ENCODE results near the gene MCTP1.
A peak's percentile ranks its signal among the peaks of the same experiment; 100 is the strongest.

Gene MCTP1

DNA sequence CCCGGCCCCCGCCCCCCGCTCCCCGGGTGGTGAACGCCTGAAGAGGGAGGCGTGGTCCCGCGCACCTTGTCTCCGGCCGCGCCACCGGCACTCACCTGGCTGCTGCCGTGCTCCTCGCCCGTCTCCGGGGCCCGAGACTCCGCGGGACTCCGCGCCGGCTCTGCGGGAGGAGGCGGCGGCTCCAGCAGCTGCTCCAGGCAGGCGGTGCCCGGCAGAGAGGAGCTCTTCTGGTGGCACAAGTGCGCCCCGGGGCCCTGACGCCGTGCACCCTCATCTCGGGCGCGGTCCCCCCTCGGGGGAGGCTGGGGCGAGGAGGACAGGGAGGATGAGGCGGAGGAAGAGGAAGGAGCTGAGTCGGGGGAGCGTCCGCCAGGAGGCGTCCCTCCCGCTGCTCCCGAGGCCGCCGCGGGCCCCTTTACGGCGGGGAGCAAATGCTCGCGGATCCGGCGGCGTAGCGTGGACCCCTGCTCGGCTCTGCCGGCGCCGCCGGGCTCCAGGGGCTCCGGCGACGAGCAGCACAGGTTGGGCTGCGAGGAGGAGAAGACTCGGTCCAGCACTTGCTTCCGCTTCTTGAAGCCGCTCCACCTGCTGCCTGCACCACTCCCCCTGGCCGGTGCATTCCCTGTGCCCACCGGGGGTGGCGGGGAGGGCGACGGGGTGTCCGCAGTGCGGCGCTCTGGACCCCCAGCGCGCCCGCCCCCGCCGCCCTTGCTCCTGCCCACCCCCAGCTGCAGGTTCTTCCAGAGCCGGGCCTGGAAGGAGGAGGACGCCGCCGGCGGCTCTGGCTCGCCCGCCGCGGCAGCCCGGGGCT, 928 bp downstream of the MCTP1 start:
- TF ChIP-seq Cebpa-rat (IDR thresholded peaks at IDR 0.05): no peak
- Histone ChIP-seq H3K4me1 (peaks cover 8% of the 10 kb centered on the region), H3K27me3 (peaks cover 40% of the 10 kb centered on the region), H3K27ac (no peak overlapping the region), H3K9me3 (no peaks in the 10 kb centered on the region), H3K4me2 (peak overlapping the region; percentile 98), H3K9ac (peak overlapping the region; percentile 60), H3K36me3 (no peaks in the 10 kb centered on the region), H3K4me3 (peak overlapping the region; percentile 77), H4K20me1 (no peaks in the 10 kb centered on the region)

GRCh38 chr5:95283022-95283615, 1.8 kb downstream of the MCTP1 start:
- H3K9me3 ChIP-seq: no peaks in the 10 kb centered on the region
- no peaks in the 10 kb centered on the region for H3K36me3 ChIP-seq
- H3K27me3 ChIP-seq: peaks cover 40% of the 10 kb centered on the region
- peak overlapping the region; percentile 77; the same call in 1 of the 2 replicates for H3K4me3 ChIP-seq
- peaks cover 8% of the 10 kb centered on the region for H3K4me1 ChIP-seq
- no peak overlapping the region for H3K27ac ChIP-seq
- H3K4me2 ChIP-seq: peak overlapping the region; percentile 98
- TF ChIP-seq Cebpa-rat (IDR thresholded peaks at IDR 0.05): no peak
- no peaks in the 10 kb centered on the region for H4K20me1 ChIP-seq
- no peak overlapping the region for H3K9ac ChIP-seq

- no peaks in the 10 kb centered on the region for H4K20me1 ChIP-seq
- peaks cover 8% of the 10 kb centered on the region for H3K4me1 ChIP-seq
- peaks cover 37% of the 10 kb centered on the region for H3K27me3 ChIP-seq
- no peak overlapping the region for H3K4me2 ChIP-seq
- no peaks in the 10 kb centered on the region for H3K36me3 ChIP-seq
- no peak overlapping the region for H3K4me3 ChIP-seq
- H3K9me3 ChIP-seq: no peaks in the 10 kb centered on the region
- TF ChIP-seq Cebpa-rat (IDR thresholded peaks at IDR 0.05): no peak
- H3K27ac ChIP-seq: no peak overlapping the region
- H3K9ac ChIP-seq: no peak overlapping the region
Observed at GRCh38 chr5:95281226-95281625, 3.7 kb downstream of the MCTP1 start.

GRCh38 chr5:95280401-95281095, 4.3 kb downstream of the MCTP1 start:
- TF ChIP-seq Cebpa-rat (IDR thresholded peaks at IDR 0.05): no peak
- no peak overlapping the region for H3K4me2 ChIP-seq
- H3K4me3 ChIP-seq: no peak overlapping the region
- peaks cover 8% of the 10 kb centered on the region for H3K4me1 ChIP-seq
- no peak overlapping the region for H3K27ac ChIP-seq
- no peaks in the 10 kb centered on the region for H4K20me1 ChIP-seq
- H3K9ac ChIP-seq: no peak overlapping the region
- no peaks in the 10 kb centered on the region for H3K36me3 ChIP-seq
- H3K27me3 ChIP-seq: peaks cover 32% of the 10 kb centered on the region
- no peaks in the 10 kb centered on the region for H3K9me3 ChIP-seq

DNA sequence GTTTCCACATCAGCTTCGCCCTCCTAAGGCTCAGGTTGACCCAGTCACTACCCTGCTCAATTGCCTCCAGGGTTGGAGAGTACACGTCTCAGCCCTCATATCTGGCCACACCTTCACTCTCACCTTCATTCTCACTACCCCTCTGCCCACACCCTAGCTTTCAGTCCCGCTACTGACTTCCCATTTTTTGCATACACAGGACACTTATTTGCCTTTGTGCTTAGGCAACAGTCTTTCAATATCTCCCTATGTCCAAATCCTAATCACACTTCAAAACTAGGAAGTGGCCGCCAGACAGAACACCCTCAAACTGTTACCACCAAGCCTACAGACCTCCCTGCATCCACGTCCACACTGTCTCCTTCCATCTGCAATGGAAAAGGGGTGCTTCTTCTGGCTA, 10.9 kb downstream of the MCTP1 start:
- no peak overlapping the region for H3K27ac ChIP-seq
- H3K4me1 ChIP-seq: no peaks in the 10 kb centered on the region
- H3K27me3 ChIP-seq: no peaks in the 10 kb centered on the region
- H3K4me3 ChIP-seq: no peak overlapping the region
- no peaks in the 10 kb centered on the region for H4K20me1 ChIP-seq
- no peak overlapping the region for H3K4me2 ChIP-seq
- H3K36me3 ChIP-seq: no peaks in the 10 kb centered on the region
- no peaks in the 10 kb centered on the region for H3K9me3 ChIP-seq
- TF ChIP-seq Cebpa-rat (IDR thresholded peaks at IDR 0.05): no peak
- H3K9ac ChIP-seq: no peak overlapping the region

GRCh38 chr5:95272316-95272929, 12.5 kb downstream of the MCTP1 start:
- no peak overlapping the region for H3K4me3 ChIP-seq
- H3K4me2 ChIP-seq: no peak overlapping the region
- no peaks in the 10 kb centered on the region for H3K4me1 ChIP-seq
- H3K27ac ChIP-seq: no peak overlapping the region
- H4K20me1 ChIP-seq: no peaks in the 10 kb centered on the region
- H3K36me3 ChIP-seq: no peaks in the 10 kb centered on the region
- H3K27me3 ChIP-seq: no peaks in the 10 kb centered on the region
- no peak overlapping the region for H3K9ac ChIP-seq
- TF ChIP-seq Cebpa-rat (IDR thresholded peaks at IDR 0.05): no peak
- H3K9me3 ChIP-seq: no peaks in the 10 kb centered on the region

DNA sequence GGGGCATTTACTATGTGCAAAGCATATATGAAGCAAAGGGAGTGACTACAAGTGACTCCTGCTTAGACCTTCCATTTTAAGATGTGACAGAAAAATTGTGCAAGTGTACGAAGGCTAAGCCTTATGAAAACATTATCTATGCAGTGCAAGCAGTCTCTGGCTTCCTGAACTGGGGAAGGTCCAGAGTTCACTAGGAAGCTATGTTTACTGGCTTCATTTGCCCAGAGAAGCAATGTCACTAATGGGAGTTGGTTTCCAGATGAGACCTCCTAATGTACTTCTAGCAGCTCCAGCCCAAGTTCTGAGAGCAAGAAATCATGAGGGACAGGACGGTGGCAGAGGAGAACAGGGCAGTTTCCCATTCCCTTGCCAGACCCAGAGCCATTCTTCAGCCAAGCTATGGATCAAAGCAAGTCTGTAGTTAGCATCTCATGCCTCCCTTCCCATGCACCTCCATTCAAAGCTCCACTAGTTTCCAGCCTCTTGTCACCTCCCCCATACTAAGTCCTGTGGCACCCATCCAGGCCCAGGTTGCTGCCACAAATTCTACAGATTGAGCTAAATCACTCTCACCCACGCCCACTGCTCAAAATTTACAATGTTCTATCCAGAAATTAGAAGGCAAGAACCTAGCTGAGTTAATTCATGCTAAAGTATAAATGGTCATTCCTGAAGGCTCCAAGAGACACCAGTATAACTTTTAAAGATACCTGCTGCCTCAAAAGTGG, 21.8 kb downstream of the MCTP1 start:
- no peak for TF ChIP-seq Cebpa-rat (IDR thresholded peaks at IDR 0.05)
- Histone ChIP-seq H4K20me1 (no peaks in the 10 kb centered on the region), H3K36me3 (no peaks in the 10 kb centered on the region), H3K4me1 (no peaks in the 10 kb centered on the region), H3K27me3 (no peaks in the 10 kb centered on the region), H3K4me3 (no peak overlapping the region), H3K4me2 (no peak overlapping the region), H3K27ac (no peak overlapping the region), H3K9ac (no peak overlapping the region), H3K9me3 (no peaks in the 10 kb centered on the region)

DNA sequence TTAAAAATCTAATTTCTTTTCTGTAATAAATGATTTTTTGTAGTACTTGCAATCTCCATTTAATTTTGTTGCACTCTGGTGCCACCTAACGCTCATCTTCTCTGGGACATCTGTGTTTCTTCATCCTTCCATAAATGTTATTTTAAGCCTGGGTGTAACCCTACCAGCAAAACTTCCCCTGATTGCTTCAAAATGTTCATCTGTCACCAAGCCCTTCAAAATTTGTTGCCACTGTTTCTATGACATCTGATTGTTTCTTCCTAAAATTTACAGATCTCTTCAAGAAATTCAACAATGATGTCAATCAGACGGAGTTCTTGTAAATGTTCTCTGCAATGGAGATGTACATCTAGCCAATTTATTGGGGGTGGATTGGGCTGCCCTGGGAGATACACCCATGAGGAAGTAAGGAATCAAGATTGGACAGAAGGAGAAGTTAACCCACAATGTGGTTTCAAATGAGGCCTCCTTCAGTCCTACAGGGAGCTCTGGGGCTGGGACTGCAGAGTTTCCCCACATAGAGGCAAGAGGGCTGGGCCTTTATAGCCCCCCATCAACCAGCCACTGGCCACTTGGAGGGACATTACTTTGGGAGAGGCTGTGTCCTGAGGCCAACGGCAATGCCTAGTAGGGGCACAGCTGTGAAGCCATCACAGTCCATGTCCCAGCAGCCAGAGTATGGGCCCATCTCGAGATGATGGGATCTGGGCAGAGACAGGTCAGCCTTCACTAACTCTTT, 23.3 kb downstream of the MCTP1 start:
- Histone ChIP-seq H3K36me3 (no peaks in the 10 kb centered on the region), H3K9ac (no peak overlapping the region), H3K4me3 (no peak overlapping the region), H3K4me2 (no peak overlapping the region), H3K4me1 (no peaks in the 10 kb centered on the region), H4K20me1 (no peaks in the 10 kb centered on the region), H3K27ac (no peak overlapping the region), H3K27me3 (no peaks in the 10 kb centered on the region), H3K9me3 (no peaks in the 10 kb centered on the region)
- no peak for TF ChIP-seq Cebpa-rat (IDR thresholded peaks at IDR 0.05)

DNA sequence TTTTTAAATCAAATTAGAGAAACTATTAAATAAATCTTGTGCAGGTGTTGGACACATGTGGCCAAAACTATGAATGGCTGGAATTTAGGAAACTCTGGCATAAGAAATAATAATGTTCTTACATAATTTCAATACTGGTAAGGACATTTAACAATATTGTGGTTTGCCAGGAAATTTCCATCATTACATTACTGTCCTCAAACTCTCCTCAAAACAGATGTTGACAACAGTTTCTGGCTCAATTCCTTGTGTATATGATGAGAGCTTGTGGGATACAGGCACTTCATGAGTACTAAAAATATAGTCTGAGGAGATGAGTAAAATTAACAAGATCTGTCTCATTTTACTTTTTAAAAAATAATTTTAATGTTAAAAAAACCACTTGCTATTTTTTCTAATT, 27.9 kb downstream of the MCTP1 start:
- no peaks in the 10 kb centered on the region for H3K27me3 ChIP-seq
- no peak for TF ChIP-seq Cebpa-rat (IDR thresholded peaks at IDR 0.05)
- H3K4me1 ChIP-seq: no peaks in the 10 kb centered on the region
- no peaks in the 10 kb centered on the region for H3K36me3 ChIP-seq
- H3K9me3 ChIP-seq: no peaks in the 10 kb centered on the region
- H4K20me1 ChIP-seq: no peaks in the 10 kb centered on the region
- H3K27ac ChIP-seq: no peak overlapping the region
- H3K9ac ChIP-seq: no peak overlapping the region
- H3K4me3 ChIP-seq: no peak overlapping the region
- H3K4me2 ChIP-seq: no peak overlapping the region
